H9 (cell line): Measurements from ENCODE around the gene ST6GALNAC5. TPM values are rescaled to one million over a fixed set of nuclear protein-coding genes. Genes with fewer than 3 reads are reported as not detected.

Experiments
- DNase-seq: peaks from one replicate; pipeline ENCODE4 v3.0.0-alpha.2; 2017
- H2AFZ ChIP-seq: one replicate; pipeline ENCODE4 v1.6.1; 2013; ENCODE audit warnings: mild to moderate bottlenecking, low read length, control low read depth, moderate library complexity
- H2AK5ac ChIP-seq: 2 replicates; pipeline ENCODE4 v1.6.1; 2013; ENCODE audit warnings: low read length, control low read depth, mixed read lengths; ENCODE audit not compliant: insufficient read length
- H2BK120ac ChIP-seq: one replicate; pipeline ENCODE4 v1.6.1; 2013; ENCODE audit warnings: low read depth, mild to moderate bottlenecking, low read length, control low read depth, inconsistent platforms; ENCODE audit not compliant: poor library complexity, severe bottlenecking
- H2BK12ac ChIP-seq: 2 replicates; pipeline ENCODE4 v1.6.1; 2013; ENCODE audit warnings: low read length, control low read depth, mixed read lengths, low read depth; ENCODE audit not compliant: insufficient read length
- H2BK15ac ChIP-seq: 2 replicates; pipeline ENCODE4 v1.6.1; 2013; ENCODE audit warnings: low read depth, low read length, control low read depth
- H2BK20ac ChIP-seq: one replicate; pipeline ENCODE4 v1.6.1; 2013; ENCODE audit warnings: low read depth, mild to moderate bottlenecking, low read length, control low read depth, inconsistent platforms; ENCODE audit not compliant: poor library complexity, severe bottlenecking
- H2BK5ac ChIP-seq: 2 replicates; pipeline ENCODE4 v1.6.1; 2013; ENCODE audit warnings: low read length, control low read depth, mixed read lengths; ENCODE audit not compliant: insufficient read length
- H3K14ac ChIP-seq: 2 replicates; pipeline ENCODE4 v1.6.1; 2013; ENCODE audit warnings: low read length, control low read depth; ENCODE audit not compliant: insufficient read depth
- H3K18ac ChIP-seq: 2 replicates; pipeline ENCODE4 v1.6.1; 2013; ENCODE audit warnings: low read depth, mild to moderate bottlenecking, mixed read lengths, low read length, control low read depth; ENCODE audit not compliant: insufficient read length
- H3K23ac ChIP-seq: 2 replicates; pipeline ENCODE4 v1.6.1; 2013; ENCODE audit warnings: low read length, control low read depth, mixed read lengths, low read depth; ENCODE audit not compliant: insufficient read length
- H3K23me2 ChIP-seq: 2 replicates; pipeline ENCODE4 v1.6.1; 2013; ENCODE audit warnings: low read depth, mild to moderate bottlenecking, mixed read lengths, low read length, control low read depth; ENCODE audit not compliant: insufficient read length, poor library complexity, severe bottlenecking
- H3K27ac ChIP-seq: 2 replicates; pipeline ENCODE4 v1.5.1; 2013; ENCODE audit warnings: low read length, control low read depth, mixed read lengths, low read depth; ENCODE audit not compliant: insufficient read length
- H3K27me3 ChIP-seq: 2 replicates; pipeline ENCODE4 v1.6.1; 2013; ENCODE audit warnings: low read length, control low read depth, inconsistent platforms; ENCODE audit not compliant: insufficient read depth
- H3K4ac ChIP-seq: 2 replicates; pipeline ENCODE4 v1.6.1; 2013; ENCODE audit warnings: low read depth, mild to moderate bottlenecking, control low read depth, inconsistent platforms, low read length, moderate library complexity
- H3K4me1 ChIP-seq: 2 replicates; pipeline ENCODE4 v1.6.1; 2013; ENCODE audit warnings: low read length, control low read depth, inconsistent platforms; ENCODE audit not compliant: insufficient read depth
- H3K4me2 ChIP-seq: 2 replicates; pipeline ENCODE4 v1.6.1; 2013; ENCODE audit warnings: low read length, control low read depth, mixed read lengths; ENCODE audit not compliant: insufficient read length, insufficient read depth
- H3K56ac ChIP-seq: 2 replicates; pipeline ENCODE4 v1.6.1; 2013; ENCODE audit warnings: low read depth, mild to moderate bottlenecking, mixed read lengths, low read length, control low read depth; ENCODE audit not compliant: insufficient read length
- H3K79me1 ChIP-seq: 2 replicates; pipeline ENCODE4 v1.6.1; 2013; ENCODE audit warnings: low read depth, mild to moderate bottlenecking, moderate library complexity, low read length, control low read depth, inconsistent platforms; ENCODE audit not compliant: insufficient read depth, poor library complexity, severe bottlenecking
- H3K79me2 ChIP-seq: 2 replicates; pipeline ENCODE4 v1.6.1; 2013; ENCODE audit warnings: low read length, control low read depth, inconsistent platforms; ENCODE audit not compliant: insufficient read depth
- H3K9ac ChIP-seq: 2 replicates; pipeline ENCODE4 v1.6.1; 2013; ENCODE audit warnings: low read length, control low read depth, mixed read lengths; ENCODE audit not compliant: insufficient read length; ENCODE audit errors: extremely low read depth
- H3K9me3 ChIP-seq: one replicate; pipeline ENCODE4 v1.6.1; 2013; ENCODE audit warnings: low read depth, low read length, inconsistent platforms; ENCODE audit not compliant: control insufficient read depth
- H3T11ph ChIP-seq: one replicate; pipeline ENCODE4 v1.6.1; 2013; ENCODE audit warnings: mild to moderate bottlenecking, low read length, control low read depth, inconsistent platforms
- H4K20me1 ChIP-seq: one replicate; pipeline ENCODE4 v1.6.1; 2013; ENCODE audit not compliant: control insufficient read depth, insufficient read length, insufficient read depth
- H4K5ac ChIP-seq: 2 replicates; pipeline ENCODE4 v1.6.1; 2013; ENCODE audit warnings: low read depth, mild to moderate bottlenecking, mixed read lengths, low read length, control low read depth; ENCODE audit not compliant: insufficient read length
- H4K8ac ChIP-seq: replicated peaks from 2 replicates; pipeline ENCODE4 v1.6.1; 2013; ENCODE audit warnings: low read length, control low read depth, mixed read lengths, low read depth; ENCODE audit not compliant: insufficient read length
- H4K91ac ChIP-seq: 2 replicates; pipeline ENCODE4 v1.6.1; 2013; ENCODE audit warnings: low read depth, mild to moderate bottlenecking, moderate library complexity, mixed read lengths, low read length, control low read depth; ENCODE audit not compliant: insufficient read length
- H3K27ac Mint-ChIP-seq, 3 experiments: 2 replicates in 2 of 3; 3 replicates in 1 of 3; pipeline ENCODE4 v1.8.0; 2020 to 2021; ENCODE audit warnings: mixed read lengths in 3 of 3, mild to moderate bottlenecking in 1 of 3, moderate library complexity in 1 of 3
- H3K27me3 Mint-ChIP-seq: 2 replicates; pipeline ENCODE4 v1.8.0; 2021; ENCODE audit warnings: low read depth, mild to moderate bottlenecking, moderate library complexity, mixed read lengths
- H3K36me3 Mint-ChIP-seq, 3 experiments: 2 replicates in 2 of 3; 3 replicates in 1 of 3; pipeline ENCODE4 v1.8.0; 2020 to 2021; ENCODE audit warnings: low read depth in 3 of 3, mixed read lengths in 3 of 3; ENCODE audit not compliant: insufficient read depth in 1 of 3
- H3K4me1 Mint-ChIP-seq, 2 experiments: 2 replicates each; pipeline ENCODE4 v1.8.0; 2020; ENCODE audit warnings: mixed read lengths in 2 of 2
- H3K4me3 Mint-ChIP-seq, 2 experiments: 2 replicates in 1 of 2; 3 replicates in 1 of 2; pipeline ENCODE4 v1.8.0; 2020 to 2021; ENCODE audit warnings: mild to moderate bottlenecking in 2 of 2, mixed read lengths in 2 of 2, moderate library complexity in 1 of 2
- H3K9me3 Mint-ChIP-seq, 2 experiments: 2 replicates in 1 of 2; 3 replicates in 1 of 2; pipeline ENCODE4 v1.8.0; 2020; ENCODE audit warnings: mild to moderate bottlenecking in 2 of 2, mixed read lengths in 2 of 2, moderate library complexity in 1 of 2
- CTCF ChIP-seq: fragments of 200-600 bp; sonication (generic); conservative IDR thresholded peaks from 3 replicates; pipeline ENCODE4 v1.8.0; 2021; ENCODE audit warnings: antibody characterized with exemption, mild to moderate bottlenecking
- total RNA-seq: library from RNA; stranded (reverse); gene quantifications from 2 replicates; pipeline ENCODE4 v1.2.1, GENCODE V29; 2021

The ST6GALNAC5 gene
- total RNA-seq, 1 experiment from 2014 or later = 3.3 TPM

GRCh38 chr1:76835203-76835602 lies 32.1 kb upstream of the ST6GALNAC5 start:
- H2BK20ac ChIP-seq = no peak overlapping the region
- Mint-ChIP-seq H3K27ac (no peak overlapping the region), H3K4me1 (no peaks in the 10 kb centered on the region; a peak in 1 of 4 replicates), H3K27me3 (no peaks in the 10 kb centered on the region), H3K9me3 (peaks cover 4% of the 10 kb centered on the region in 2 experiments; a peak in 3 of 5 replicates), H3K4me3 (no peak overlapping the region), H3K36me3 (no peaks in the 10 kb centered on the region)
- H3T11ph ChIP-seq = no peak overlapping the region
- no peak overlapping the region for H3K27ac ChIP-seq
- no peak overlapping the region for H2BK15ac ChIP-seq
- H2AK5ac ChIP-seq = no peak overlapping the region
- no peak overlapping the region for H4K91ac ChIP-seq
- no peak overlapping the region for H2BK120ac ChIP-seq
- no peaks in the 10 kb centered on the region for H4K20me1 ChIP-seq
- no peaks in the 10 kb centered on the region for H3K4me1 ChIP-seq
- H3K27me3 ChIP-seq = no peaks in the 10 kb centered on the region
- no peaks in the 10 kb centered on the region for H3K79me1 ChIP-seq
- no peak overlapping the region for H3K14ac ChIP-seq
- no peak overlapping the region for H4K8ac ChIP-seq
- H3K79me2 ChIP-seq = no peaks in the 10 kb centered on the region
- no peak overlapping the region for H3K23ac ChIP-seq
- H2BK5ac ChIP-seq = no peak overlapping the region
- TF ChIP-seq CTCF = no peak
- no peak overlapping the region for H3K18ac ChIP-seq
- no peak overlapping the region for H2AFZ ChIP-seq
- H3K9ac ChIP-seq = no peak overlapping the region
- H3K9me3 ChIP-seq = no peaks in the 10 kb centered on the region
- H3K4me2 ChIP-seq = no peak overlapping the region
- H4K5ac ChIP-seq = no peak overlapping the region
- no peak for DNase-seq
- no peak overlapping the region for H3K4ac ChIP-seq
- no peak overlapping the region for H2BK12ac ChIP-seq
- H3K56ac ChIP-seq = no peak overlapping the region
- H3K23me2 ChIP-seq = no peaks in the 10 kb centered on the region
